GOT3 (cell line): ENCODE results near the gene GOLGA5.

Experiments used
- DNase-seq: peaks from one replicate; lab custom pipeline; 2025; ENCODE audit warnings: mixed read lengths; lab: John Stamatoyannopoulos, UW

GOLGA5 gene

DNA sequence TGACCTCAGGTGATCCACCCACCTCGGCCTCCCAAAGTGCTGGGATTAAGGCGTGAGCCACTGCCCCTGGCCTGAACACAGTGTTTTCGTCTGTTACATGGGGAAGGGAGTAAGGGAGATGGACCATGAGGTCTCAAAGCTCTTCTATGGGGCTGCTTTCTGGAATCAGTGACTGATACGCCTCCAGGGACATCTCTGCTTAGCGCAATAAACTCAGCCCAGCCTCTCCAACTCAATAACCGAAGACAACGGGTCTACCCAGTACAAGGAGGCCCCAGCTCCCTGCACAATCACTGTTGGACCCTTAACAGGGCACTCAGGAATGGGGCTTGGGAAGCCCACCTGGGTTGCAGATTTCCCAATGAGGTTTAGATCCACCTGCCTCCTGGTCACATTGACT, 86.2 kb downstream of the GOLGA5 start:
- no peak for DNase-seq

DNA sequence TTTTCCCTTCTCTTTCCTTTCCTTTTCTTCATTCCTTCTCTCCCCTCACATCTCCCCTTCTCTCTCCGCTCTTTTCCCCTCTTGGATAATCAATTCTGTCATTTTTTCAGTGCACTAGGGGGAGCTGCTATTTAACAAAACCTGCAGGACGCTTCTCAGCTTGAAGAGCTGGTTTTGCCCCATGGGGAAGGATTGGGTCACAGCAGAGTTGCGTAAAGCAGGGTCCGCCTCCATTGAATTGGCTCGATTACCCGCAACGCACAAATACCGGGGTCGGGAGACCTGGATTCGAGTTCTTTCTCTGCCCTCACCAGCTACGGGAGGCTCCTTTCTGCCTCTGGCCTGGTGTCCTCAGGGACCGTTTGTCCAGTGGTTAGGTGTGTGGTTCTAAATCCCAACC, 86.7 kb downstream of the GOLGA5 start:
- DNase-seq, result no peak

DNA sequence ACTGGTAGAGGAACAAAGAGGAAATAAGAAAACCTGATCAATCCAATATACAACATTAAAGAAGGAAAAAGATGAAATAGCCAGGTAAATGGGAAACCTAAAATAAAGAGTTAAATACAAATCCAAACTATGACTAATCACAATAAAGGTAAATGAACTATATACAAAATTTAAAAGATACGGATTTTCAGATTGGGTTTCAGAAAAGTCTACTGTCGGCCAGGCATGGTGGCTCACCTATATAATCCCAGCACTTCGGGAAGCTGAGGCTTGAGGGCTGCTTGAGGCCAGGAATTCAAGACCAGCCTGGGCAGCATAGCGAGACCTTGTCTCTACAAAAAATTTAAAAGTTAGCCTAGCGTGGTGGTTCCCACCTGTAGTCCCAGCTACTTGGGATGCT, 89.0 kb downstream of the GOLGA5 start:
- DNase-seq, result no peak

DNA sequence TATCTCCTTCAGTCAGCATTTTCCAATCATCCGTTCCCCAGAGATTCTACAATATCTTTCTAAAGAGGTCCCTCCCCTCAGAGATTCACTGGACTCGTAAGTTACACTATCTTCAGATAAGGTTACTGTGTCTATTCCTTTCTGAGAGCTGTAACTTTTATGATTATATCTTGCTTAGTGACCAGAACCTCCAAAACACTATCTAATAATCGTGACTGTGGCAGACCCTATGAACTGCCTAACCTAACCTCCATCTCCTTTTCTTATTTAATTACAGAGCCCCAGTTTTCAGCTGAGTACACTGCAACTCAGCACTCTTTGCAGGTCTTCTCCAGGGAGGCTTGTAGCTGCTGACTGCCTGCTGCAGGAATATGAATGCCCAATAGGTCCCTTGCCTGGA, 90.3 kb downstream of the GOLGA5 start:
- no peak for DNase-seq

DNA sequence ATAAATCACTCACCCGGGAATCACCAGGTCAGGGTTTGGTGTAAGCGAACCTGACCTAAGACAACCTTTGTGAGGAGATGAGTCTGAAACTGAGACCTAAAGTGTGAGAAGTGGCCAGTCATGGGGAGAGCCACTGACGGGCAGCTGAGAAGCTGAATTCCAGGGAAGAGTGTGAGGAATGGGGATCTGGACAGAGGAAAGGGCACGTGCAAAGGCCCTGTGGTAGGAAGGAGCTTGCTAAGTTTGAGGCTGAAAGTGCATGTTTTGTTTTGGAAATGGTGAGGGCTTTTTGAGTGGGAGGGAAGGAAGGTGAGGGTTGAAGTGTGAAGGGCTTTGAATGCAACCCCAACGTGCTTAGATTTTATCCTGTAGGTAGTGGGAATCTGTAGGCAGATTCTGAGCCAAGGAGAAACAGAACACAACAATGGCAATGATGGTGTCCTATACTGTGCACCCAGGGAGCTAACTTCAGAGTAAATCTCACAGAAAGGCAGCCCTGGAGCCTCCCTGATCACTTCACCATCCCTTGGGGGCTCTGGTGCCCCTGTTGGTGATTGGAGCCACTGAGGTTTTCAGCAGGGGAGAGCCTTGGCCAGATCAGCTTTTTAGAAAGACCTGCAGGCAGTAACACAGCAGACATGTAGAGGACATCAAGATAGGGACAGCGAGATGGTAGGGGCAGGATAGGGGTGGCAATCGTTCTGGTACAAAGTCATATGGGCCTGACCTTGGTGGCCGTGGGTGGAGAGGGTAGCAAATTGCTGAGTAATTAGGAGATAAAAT, 91.4 kb downstream of the GOLGA5 start:
- DNase-seq, result no peak

DNA sequence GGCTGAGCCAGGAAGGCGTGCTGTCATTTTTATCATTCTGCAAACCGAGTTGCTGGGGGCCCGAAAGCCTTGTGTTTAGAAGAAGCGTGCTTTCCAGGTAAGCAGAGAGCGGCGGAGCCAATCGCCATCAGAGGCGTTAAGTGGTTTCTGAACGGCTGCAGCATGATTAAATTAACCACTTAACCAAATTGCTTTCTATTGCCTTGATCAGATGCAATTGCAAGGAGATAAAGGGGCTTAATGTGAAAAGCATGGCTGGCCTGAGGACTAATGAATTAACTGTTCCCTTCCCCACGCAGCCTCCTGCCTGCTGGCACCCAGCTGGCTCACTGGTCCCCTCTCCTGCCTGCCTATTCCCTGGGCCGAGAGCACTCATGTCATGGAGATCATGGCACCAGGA, 92.2 kb downstream of the GOLGA5 start:
- DNase-seq, result no peak

DNA sequence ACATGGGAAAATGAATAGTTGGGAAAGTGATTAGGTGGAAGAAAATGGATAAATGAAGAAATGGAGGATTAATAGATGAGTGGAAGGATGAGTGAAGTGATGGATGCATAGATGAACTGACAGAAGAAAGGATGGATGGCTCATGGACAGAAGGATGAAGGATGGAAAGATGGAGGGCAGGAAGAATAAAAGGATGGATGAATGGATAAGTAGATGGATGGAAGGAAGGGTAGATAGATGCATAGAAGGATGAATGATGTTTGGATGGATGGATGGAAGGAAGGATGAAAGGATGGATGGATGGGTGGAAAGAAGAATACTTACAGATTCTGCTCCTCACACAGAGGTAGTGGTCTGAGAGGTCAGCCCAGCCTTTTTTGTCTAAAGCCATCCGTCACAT, 93.1 kb downstream of the GOLGA5 start:
- no peak for DNase-seq

DNA sequence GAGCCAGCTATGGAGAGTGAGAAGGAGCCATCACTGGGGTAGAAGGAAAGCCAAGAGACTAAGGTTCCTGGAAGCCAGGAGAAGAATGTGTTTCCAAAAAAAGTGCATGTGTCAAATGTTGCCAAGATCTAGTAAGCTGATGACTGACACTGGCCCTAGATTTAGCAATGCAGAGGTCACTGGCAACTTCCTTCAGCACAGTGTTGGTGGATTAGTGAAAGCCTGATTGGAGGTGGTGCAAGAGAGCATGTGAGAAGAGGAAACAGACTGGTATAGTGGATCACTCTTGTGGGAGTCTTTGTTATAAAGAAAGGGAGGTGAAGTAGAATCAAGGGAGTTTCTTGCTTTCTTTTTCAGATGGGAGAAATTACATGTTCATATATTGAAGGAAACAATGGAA, 94.8 kb downstream of the GOLGA5 start:
- DNase-seq, result no peak
